ENCODE data around the gene AFAP1.

DNA sequence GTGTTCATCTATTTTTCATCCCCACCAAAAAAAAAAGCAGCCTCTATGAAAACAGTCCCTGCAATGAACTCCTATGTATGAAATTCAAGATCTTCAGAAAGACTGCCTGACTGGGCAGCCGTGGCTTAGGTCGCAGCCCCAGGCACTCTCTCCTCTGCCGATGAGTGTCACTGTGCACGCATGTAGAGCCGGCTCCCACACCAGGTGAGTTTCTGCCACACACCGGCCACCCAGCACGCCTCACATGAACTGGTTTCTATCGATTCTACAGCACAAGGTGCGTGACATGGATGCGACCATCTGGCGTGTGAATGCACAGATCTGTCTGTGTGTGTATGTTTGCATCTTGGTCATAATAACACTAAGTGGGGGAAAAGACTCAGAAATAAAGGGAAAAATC lies 140.4 kb downstream of the AFAP1 start:
- TF ChIP-seq, protein P1, sequence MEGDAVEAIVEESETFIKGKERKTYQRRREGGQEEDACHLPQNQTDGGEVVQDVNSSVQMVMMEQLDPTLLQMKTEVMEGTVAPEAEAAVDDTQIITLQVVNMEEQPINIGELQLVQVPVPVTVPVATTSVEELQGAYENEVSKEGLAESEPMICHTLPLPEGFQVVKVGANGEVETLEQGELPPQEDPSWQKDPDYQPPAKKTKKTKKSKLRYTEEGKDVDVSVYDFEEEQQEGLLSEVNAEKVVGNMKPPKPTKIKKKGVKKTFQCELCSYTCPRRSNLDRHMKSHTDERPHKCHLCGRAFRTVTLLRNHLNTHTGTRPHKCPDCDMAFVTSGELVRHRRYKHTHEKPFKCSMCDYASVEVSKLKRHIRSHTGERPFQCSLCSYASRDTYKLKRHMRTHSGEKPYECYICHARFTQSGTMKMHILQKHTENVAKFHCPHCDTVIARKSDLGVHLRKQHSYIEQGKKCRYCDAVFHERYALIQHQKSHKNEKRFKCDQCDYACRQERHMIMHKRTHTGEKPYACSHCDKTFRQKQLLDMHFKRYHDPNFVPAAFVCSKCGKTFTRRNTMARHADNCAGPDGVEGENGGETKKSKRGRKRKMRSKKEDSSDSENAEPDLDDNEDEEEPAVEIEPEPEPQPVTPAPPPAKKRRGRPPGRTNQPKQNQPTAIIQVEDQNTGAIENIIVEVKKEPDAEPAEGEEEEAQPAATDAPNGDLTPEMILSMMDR (IDR thresholded peaks at IDR 0.05): no peak
- TF ChIP-seq EZH2 (IDR thresholded peaks at IDR 0.05; ENCODE audit: borderline replicate concordance, insufficient read depth, low read depth, low read length, poor library complexity, severe bottlenecking): no peak

Data from B cell (primary cell).